NB4 (cell line): Measurements from ENCODE around the gene KRTAP10-4.
A peak's percentile ranks its signal among the peaks of the same experiment; 100 is the strongest.

Source experiments
- DNase-seq: peaks from one replicate; pipeline ENCODE4 v3.0.0; 2010; ENCODE audit warnings: low read depth
- H3K4me3 ChIP-seq: one replicate; pipeline ENCODE4 v1.5.1; 2011; ENCODE audit warnings: mild to moderate bottlenecking, low read depth, low read length, moderate library complexity
- MYC ChIP-seq: IDR thresholded peaks from 2 replicates; pipeline ENCODE4 v1.6.1; 2011; ENCODE audit warnings: low read depth, low read length
- POLR2A ChIP-seq: IDR thresholded peaks from 2 replicates; pipeline ENCODE4 v1.6.1; 2011; ENCODE audit warnings: mild to moderate bottlenecking; ENCODE audit not compliant: insufficient read length; ENCODE audit errors: extremely low read depth
- TF ChIP-seq, protein P1 (sequence below): IDR thresholded peaks from 2 replicates; pipeline ENCODE4 v1.6.1; 2011; ENCODE audit warnings: low read depth, low read length
- TF ChIP-seq, protein P2 (sequence below): IDR thresholded peaks from one replicate; pipeline ENCODE4 v1.5.1; 2012; ENCODE audit warnings: low read depth, low read length

Gene KRTAP10-4

DNA sequence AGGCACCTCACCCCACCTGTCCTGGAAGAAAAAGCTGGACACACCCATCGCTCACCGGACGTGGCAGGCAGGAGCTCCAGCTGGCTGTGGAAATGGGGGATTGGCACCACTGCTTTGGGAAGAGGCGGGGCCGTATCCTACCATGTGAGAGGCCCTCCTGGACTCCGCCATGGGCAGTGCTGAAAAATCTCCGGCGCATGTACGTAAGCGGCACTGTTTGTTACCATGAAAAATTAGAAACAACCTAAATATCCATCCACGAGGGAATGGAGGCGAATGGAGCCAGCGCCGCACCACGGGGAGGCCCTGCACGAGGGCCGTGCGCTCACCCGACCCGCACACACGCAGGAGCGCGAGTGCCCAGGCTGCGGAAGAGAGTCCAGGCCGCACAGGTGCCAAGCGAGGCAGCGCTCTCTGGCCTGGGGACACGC, 41.4 kb downstream of the KRTAP10-4 start:
- no peak overlapping the region for H3K4me3 ChIP-seq
- TF ChIP-seq MYC (no peak), POLR2A (no peak)
- TF ChIP-seq, protein P1, sequence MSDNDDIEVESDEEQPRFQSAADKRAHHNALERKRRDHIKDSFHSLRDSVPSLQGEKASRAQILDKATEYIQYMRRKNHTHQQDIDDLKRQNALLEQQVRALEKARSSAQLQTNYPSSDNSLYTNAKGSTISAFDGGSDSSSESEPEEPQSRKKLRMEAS = no peak
- DNase-seq = no peak

DNA sequence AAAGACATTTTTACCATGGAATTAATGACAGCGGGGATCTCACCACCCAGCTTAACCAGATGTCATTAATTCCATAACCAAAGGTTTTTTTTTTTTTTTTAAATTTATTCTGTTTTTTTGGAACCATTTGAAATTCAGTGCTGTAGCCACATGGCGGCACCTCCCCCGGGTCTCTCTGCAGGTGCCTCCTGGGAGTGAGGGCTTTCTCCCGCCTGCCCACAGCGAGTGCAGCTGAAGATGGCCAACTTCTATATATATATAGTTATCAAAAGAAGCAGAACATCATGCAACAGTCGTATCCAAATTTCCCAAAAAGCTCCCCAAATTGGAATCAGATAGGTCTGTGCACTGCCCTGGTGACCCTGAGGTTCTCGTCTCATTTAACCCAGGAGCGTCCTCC, 41.9 kb downstream of the KRTAP10-4 start:
- H3K4me3 ChIP-seq = no peak overlapping the region
- DNase-seq = no peak
- TF ChIP-seq, protein P1 = no peak
- TF ChIP-seq POLR2A = no peak
- TF ChIP-seq MYC = no peak
- TF ChIP-seq, protein P2, sequence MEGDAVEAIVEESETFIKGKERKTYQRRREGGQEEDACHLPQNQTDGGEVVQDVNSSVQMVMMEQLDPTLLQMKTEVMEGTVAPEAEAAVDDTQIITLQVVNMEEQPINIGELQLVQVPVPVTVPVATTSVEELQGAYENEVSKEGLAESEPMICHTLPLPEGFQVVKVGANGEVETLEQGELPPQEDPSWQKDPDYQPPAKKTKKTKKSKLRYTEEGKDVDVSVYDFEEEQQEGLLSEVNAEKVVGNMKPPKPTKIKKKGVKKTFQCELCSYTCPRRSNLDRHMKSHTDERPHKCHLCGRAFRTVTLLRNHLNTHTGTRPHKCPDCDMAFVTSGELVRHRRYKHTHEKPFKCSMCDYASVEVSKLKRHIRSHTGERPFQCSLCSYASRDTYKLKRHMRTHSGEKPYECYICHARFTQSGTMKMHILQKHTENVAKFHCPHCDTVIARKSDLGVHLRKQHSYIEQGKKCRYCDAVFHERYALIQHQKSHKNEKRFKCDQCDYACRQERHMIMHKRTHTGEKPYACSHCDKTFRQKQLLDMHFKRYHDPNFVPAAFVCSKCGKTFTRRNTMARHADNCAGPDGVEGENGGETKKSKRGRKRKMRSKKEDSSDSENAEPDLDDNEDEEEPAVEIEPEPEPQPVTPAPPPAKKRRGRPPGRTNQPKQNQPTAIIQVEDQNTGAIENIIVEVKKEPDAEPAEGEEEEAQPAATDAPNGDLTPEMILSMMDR = no peak

DNA sequence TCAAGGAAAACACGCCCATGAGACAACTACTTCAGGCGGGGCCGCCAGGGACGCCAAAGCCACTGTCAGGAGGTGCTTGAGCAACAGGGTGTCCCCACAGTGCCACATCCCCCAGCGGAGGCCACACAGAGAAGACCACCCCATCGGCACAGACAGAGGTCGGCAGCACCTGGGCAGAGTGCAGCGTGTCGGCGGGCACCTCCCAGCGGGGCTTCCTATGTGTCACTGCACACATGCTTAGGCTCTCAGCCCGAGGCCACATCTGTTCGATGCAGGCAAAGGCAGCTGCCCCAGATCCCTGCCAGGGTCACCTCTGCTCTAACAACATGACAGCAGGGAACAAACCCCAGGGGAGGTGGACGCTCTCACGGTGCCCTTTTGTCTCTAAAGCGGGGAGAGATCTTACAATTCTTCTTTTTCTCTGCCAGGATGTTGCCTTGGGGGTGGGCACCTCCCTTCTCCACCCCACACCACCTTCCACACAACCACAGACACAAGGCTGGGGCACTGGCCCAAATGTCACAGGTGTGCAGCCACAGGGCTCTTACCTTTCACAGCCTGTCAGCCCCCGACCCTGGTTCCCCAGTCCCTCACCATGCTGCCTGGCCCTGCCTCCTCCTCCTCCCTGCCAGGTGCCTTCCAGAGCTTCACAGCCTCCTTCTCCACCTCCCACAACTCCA, 42.5 kb downstream of the KRTAP10-4 start:
- DNase-seq = no peak
- TF ChIP-seq, protein P1 = no peak
- TF ChIP-seq MYC (no peak), POLR2A (no peak)
- TF ChIP-seq, protein P2 = no peak
- no peak overlapping the region for H3K4me3 ChIP-seq

DNA sequence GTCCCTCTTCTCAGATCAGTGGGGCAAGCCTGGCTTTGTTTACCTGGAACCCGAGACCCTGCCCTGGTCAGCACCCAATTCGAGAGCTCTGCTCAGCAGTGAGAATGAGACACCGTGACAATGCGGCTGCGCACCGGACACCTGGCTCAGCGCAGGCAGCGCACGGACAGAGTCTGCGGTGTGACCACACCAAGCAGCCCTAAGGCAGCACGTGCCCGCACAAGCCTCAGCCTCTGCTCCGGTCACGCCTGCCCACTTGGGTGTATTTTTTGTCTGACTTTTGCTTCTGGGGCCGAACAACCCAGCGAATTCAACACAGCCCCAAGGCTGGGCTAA, 43.0 kb downstream of the KRTAP10-4 start:
- DNase-seq = no peak
- TF ChIP-seq, protein P2 = no peak
- TF ChIP-seq, protein P1 = no peak
- TF ChIP-seq POLR2A = no peak
- no peak for TF ChIP-seq MYC
- H3K4me3 ChIP-seq = no peak overlapping the region

DNA sequence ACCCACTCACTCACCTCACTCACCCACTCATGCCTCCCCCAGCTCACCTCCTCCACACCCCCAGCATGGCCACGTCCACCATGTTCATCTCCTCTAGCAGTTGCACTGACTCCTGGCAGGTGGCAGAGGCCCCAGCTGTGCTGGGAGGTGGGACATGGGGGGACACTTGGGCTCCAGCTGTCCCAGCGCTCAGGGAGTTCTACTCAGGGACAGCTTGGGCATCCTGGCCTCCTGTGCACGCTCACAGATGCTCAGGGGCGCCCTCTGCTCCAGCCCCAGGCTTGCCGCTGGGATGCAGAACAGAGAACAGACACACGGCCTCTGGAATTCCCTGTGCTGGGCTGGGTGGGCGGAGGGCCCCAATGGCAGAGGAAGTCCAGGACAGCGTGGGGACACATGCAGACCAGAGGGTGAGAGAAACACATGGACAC, 43.6 kb downstream of the KRTAP10-4 start:
- no peak for DNase-seq
- H3K4me3 ChIP-seq = no peak overlapping the region
- TF ChIP-seq MYC (no peak), POLR2A (no peak)
- TF ChIP-seq, protein P1 = no peak
- TF ChIP-seq, protein P2 = no peak

DNA sequence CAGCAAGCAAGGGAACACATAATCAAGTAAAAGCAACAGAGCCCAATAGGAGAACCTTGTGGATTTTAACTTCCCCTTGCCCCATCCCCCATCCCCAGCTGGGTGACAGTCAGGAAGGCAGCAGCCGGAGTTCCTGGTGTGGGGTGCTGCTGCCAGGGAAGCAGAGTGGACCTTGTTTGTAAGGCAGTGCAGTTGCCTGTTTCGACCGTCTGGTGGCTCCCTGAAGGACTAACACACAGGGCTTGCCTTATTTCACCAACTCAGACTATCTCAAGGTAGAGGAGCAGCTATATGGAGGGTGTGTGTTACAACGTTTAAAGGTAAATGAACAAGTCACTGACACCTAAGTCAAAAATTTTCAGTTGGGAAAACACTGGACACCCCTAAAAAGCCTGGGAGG, 45.0 kb downstream of the KRTAP10-4 start:
- TF ChIP-seq MYC (no peak), POLR2A (no peak)
- TF ChIP-seq, protein P2 = no peak
- TF ChIP-seq, protein P1 = no peak
- no peak overlapping the region for H3K4me3 ChIP-seq
- peak; percentile 25 for DNase-seq
